Measurements from ENCODE around the gene CD38. TPM values are rescaled to one million over a fixed set of nuclear protein-coding genes. Genes with fewer than 3 reads are reported as not detected.

The CD38 gene
- total RNA-seq, 1 donor = under 0.01 TPM

- no peak for TF ChIP-seq CTCF (IDR thresholded peaks at IDR 0.05; ENCODE audit: insufficient read depth, low read depth, low read length)
- H3K4me3 ChIP-seq (ENCODE audit: low read depth, low read length) = no peak overlapping the region
- no peak for DNase-seq (ENCODE audit: low read depth)
Measured at GRCh38 chr4:15870921-15871664, 93.0 kb downstream of the CD38 start.

DNA sequence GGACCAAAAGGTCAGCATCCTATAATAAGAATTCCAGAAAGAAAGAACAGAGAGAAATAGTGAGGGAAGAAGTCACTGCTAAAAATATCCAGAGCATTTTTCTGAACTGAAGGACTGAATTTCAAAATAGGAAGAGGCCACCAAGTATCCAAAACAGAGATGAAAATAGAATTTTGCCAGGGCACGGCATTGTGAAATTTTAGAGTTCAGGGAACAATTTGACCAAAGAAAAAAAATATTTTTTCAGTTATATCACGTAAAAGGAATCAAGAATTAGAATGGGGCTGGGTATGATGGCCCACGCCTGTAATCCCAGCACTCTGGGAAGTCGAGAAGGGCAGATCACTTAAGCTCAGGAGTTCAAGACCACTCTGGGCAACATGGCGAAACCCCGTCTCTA lies 95.0 kb downstream of the CD38 start:
- no peak overlapping the region for H3K4me3 ChIP-seq (ENCODE audit: low read depth, low read length)
- no peak for TF ChIP-seq CTCF (IDR thresholded peaks at IDR 0.05; ENCODE audit: insufficient read depth, low read depth, low read length)
- no peak for DNase-seq (ENCODE audit: low read depth)

DNA sequence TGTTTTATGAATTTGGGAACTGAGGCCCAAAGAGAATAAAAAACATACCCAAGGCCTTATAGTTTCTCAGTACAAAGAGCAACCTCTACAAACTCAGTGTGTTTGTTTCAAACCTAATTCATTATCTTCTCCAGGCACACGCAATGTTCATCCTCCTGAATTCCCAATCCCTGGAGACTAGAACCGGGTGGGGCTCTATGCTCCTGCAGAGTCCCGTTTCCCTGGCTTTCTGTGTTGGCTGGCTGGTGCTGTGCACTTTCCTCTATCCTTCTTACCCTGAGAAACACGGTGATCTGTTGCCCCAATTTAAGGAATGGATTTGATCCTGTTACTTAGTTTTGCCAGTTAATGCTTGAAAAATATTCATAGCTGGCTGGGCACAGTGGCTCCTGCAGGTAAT lies 96.5 kb downstream of the CD38 start:
- TF ChIP-seq CTCF (IDR thresholded peaks at IDR 0.05; ENCODE audit: insufficient read depth, low read depth, low read length) = no peak
- no peak for DNase-seq (ENCODE audit: low read depth)

DNA sequence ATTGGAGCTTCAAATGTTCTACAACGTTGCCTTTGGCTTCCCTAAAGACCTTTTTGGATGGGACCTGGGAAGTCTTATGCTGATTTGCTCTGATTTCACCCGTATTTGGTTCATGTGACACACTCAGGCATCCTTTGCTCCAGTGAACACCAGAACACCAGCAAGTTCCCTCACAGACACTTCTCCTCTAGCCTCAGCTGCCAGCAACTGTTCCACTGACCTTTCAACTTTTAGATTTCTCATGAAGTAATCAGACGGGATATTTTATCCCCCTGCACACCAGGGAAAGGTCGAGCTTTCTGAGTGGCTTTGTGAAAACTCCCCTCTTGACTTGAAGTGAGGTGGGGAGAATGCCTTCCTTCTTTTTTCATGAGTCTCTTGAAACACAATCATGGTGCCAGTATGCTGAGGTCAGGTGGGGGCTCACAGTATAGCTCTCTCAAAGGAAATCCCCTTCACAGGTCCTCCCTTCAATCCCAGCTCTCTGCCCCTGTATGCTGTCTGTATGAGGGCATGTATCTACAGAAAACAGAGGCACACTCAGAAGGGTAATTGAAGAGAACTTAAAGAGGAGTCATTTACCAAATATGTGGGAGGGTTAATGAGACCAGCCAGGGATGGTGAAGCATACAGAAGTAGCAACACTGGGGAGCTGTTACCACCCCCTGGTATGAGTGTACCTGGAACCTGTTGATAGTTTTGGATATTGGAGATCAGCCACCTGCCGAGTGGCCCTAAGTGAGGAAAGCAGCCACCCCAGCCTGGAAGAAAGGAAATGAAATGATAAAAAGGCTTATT lies 97.7 kb downstream of the CD38 start:
- TF ChIP-seq CTCF (IDR thresholded peaks at IDR 0.05; ENCODE audit: insufficient read depth, low read depth, low read length) = no peak
- no peak for DNase-seq (ENCODE audit: low read depth)
- H3K4me3 ChIP-seq (ENCODE audit: low read depth, low read length) = no peak overlapping the region

More for the DNA sequence above, 96.5 kb downstream of the CD38 start:
- H3K4me3 ChIP-seq (ENCODE audit: low read depth, low read length) = no peak overlapping the region

- TF ChIP-seq CTCF (IDR thresholded peaks at IDR 0.05; ENCODE audit: insufficient read depth, low read depth, low read length) = no peak
- no peak overlapping the region for H3K4me3 ChIP-seq (ENCODE audit: low read depth, low read length)
- DNase-seq (ENCODE audit: low read depth) = no peak
Measured at GRCh38 chr4:15878011-15878410, 99.9 kb downstream of the CD38 start.

DNA sequence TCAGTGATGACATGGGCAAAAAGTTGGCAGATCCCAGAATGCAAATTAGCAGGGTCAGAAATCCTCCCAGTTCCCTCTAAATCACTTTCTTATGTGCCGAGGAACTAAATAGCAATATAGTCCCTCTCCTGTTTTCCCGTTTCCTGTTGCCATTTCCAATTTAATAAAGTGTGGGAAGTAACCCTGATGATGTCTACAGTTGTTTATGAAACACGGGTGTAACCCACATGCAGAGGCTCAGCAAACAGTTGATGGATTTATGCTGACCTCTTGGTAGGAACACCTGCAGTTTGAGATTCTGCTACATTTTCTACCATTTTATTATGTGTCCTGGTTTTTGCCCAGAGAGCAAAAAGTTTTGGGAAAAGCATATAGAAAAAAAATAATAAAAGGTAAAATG lies 103.7 kb downstream of the CD38 start:
- no peak for DNase-seq (ENCODE audit: low read depth)
- TF ChIP-seq CTCF (IDR thresholded peaks at IDR 0.05; ENCODE audit: insufficient read depth, low read depth, low read length) = no peak
- H3K4me3 ChIP-seq (ENCODE audit: low read depth, low read length) = no peak overlapping the region

Measured in fibroblast of villous mesenchyme (primary cell).